G401.6 (cell line): ENCODE measurements around the gene RBM19.

ENCODE experiments used
- FAIRE-seq: peaks from 2 replicates; lab custom pipeline; 2012; peaks lifted over from hg19 to GRCh38; lab: Jason Lieb, UNC

Gene RBM19

DNA sequence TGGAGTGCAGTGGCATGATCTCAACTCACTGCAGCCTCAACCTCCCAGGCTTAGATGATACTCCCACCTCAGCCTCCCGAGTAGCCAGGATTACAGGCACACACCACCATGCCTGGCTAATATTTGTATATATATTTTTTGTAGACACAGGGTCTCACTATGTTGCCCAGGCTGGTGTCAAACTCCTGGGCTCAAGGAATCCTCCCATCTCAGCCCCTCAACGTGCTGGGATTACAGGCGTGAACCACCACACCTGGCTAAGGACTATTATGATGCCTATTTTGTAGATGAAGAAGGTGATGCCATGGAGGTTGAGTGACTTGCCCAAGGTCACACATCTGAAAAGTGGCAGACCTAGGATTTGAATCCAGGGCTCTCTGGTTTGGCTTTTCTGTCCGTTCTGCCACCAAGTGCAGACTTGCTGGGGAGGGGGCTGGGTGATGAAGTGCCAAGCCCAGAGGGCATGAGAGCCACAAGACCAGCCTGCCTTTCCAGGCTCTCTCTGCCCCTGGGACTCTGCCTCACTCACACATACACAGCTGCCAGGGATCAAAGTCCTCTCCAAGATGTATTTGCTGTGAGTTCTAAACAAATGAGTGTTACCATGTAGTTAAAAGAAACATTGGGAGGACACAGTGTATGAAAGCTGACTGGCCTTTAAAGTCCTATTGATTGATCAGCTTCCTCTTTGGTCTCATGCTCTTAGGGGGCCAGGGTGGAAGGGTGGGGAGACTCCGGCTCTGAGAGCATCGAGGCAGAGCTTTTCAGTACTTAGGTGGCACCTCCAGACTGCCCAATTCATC is 21.3 kb upstream of the RBM19 start:
- FAIRE-seq, result no peak

DNA sequence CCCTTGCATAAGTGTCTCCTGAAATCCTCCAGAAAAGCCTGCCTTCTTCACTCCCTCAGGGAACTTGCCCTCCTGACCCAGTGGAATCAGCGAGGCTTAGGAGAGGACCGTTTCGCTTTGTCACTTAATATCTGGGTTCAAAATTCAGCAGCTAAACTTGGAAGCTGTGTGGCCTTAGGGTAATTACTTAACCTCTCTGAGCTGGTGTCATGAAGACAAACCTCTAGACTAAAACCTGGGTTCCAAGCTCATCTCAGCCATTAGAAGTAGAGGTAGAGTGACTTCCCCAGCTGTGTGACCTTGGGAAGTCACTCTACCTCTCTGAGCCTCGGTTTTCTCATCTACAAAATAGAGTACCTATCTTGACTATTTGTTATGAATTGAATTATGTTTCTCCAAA is 18.3 kb upstream of the RBM19 start:
- FAIRE-seq, result no peak

DNA sequence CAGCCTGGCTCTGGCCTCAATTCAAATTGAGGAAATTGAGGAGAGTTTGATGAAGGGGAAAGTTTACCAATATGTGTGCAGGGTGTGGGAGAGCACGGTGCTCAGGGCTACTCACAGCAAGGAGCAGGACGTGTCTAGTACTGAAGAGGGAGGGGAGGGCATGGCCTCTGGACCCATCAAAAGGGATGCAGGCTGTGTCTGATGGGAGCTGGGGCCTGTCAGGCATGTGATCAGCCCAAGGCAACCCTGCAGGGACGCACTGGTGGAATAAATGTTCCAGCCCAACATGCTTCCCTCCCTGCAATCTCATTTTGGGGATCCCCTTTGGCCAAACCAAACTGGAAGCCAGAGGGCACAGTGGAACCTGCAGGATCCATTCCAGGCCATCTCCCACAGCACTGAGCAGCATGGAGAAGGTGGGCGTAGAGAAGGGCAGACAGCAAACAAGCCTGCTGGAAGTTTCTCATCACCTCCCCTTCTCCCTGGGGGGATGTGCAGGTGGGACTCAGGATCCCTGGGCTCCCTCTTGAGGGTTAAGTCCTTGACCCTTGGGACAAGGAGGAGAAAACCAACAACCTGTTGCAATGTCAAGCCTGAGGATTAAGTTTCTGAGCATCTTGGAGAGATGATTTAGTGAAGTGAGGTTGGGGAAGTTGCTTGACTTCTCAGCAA is 17.8 kb upstream of the RBM19 start:
- FAIRE-seq, result no peak

DNA sequence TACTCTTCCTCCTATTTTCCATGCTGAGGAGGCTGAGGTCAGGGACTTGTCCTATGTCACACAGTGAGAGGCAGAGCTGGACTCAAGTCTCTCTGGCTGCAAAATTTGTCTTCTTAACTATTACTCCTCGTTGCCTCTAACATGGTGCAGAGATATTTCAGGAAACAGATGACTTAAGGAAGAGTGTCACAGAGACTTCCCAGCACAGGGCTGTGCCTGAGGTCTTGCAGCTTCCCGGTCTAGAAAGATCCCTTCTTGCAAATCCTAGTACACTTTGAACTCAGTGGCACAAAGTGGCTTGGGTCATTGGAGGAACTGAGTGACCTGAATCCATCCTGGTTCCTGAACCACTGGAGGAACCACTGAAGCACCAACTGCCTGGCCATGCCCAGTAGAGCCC is 17.1 kb upstream of the RBM19 start:
- no peak for FAIRE-seq

DNA sequence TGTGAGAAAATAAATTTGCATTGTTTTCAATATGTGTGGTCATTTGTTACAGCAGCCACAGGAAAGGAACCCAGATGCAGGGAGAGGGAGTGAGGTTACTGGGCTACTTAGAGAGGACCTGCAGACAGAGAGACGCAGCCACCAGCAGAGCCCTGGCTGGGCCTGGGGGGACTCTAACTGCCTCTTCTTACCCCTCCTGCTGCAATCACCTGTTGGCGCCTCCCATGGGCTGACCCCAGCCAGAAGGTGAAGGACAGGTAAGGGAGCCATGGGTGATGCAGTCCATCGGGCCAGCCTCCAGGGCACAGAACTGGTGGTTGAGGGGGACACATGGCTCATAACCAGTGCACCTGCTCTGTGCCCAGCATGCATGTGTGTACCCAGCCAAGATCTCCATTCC is 15.8 kb upstream of the RBM19 start:
- no peak for FAIRE-seq

DNA sequence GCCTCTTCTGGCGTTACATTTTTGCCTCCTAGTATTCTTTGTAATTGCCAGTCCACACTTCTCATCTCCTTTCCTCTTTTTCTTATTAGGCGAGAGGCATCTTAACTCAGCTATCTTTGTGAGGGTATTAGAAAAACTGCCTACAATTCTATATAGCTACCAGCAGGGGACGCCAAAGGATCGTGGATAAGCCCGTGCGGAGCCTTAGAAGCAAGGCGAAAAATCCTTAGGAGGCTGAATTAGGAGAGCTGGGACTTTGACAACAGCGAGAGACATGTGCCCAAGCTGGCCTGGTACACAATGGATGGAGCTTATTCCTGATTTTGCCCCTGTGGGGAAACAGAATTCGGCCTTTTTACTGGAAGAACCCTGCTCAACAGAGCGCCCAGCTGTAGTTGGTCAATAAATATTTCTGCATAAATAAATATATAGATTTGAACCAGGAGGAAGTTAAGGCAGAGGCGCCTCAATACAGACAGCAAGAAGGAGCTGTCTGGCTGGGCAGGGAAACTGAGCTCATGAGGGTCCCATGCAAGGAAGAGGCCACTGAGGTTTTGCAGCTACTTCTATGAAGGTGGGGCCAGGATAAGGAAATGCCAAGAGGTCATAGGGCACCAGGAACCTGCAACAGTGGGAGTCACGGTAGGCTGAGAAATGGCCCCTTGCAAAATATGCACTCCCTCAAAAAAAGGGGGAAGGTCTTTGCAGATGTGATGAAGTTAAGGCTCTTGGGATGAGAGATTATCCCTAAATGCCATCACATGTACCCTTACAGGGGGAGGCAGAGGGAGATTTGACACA is 14.6 kb upstream of the RBM19 start:
- peak; percentile 60 for FAIRE-seq

DNA sequence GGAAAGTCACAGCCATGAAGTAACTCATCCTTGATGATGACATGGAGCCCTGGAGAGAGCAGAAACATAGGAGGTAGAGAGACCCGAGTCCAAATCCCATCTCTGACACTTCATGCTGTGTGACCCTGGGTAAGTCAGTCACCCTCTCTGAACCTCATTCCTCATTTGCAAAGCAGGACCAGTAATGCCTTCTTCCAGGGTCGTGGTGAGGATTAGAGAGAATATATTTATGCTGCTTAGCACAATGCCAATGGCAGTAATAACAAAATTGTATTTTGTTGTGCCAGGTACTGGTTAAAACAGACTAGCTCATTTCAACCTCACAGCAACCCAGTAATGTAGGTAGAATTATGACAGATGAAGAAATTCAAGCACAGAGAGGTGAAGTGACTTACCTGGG is 13.9 kb upstream of the RBM19 start:
- no peak for FAIRE-seq

DNA sequence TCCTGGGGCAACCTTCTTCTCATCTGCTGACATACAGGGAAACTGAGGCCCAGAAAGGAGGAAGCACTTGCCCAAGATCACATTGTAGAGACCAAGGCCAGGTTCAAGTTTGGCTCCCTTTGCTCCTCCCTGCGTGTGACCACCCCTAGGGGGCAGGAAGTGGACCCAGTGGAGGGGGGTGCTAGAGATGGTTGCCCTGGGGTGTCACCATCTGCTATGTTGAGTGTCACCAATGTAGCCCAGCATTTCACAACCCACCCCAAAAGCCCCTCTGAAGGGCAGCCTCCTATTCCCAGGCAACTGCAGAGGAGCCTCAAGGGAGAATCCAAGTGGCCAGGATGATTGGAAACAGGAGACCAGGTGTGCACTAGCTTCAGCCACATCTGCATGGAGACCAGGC is 12.0 kb upstream of the RBM19 start:
- no peak for FAIRE-seq

DNA sequence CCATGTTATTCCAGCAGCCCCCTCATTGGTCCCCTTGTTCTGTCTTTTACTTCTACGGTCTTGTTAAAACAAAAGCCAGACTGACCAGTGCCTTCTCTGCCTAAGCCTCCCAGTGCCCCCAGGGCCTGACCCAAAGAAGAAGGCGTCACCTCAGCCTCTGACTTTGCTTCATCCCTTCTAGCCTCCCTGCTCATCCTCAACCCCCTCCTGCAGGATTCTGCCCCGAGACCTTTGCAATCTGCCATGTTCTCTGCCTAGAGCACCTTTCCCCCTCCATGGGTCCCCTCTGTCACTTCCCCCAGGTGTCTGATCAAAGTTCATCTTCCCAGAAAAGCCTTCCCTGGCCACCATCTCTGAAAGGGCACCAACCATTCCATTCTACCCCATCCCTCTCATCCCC is 7.9 kb upstream of the RBM19 start:
- FAIRE-seq, result no peak

DNA sequence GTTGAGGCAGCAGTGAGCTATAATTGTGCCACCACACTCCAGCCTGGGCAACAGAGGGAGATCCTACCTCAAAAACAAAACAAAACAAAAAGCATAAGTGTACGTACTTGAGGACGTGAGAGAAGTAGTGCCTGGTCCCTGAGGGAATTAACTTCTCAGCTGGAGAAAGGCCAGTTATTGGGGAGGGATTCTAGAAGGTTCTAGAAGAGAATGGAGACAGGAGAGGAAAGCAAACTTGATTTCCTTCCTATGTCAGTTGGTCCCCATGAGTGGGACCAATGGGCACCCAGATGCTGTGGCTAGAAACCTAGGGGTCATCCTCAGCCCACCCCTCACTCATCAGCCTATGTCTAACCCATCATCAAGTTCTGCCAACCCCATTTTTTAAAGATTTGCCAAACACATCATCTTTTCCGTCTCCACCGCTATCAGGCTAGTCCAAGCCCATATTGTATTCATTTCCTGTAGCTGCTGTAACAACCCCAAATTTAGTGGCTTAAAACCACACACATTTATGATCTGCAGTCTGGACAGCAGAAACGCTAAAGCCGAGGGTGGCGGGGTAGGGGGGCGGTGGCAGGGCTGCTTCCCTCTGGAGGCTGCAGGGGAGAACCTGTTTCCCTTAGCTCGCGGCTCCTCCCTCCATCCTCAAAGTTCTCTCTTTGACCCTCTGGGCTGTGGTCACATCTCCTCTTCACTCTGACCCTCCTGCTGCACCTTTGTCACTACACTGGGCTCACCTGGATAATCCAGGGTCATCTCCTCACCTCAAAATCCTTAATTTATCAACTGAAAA is 7.2 kb upstream of the RBM19 start:
- FAIRE-seq, result no peak

DNA sequence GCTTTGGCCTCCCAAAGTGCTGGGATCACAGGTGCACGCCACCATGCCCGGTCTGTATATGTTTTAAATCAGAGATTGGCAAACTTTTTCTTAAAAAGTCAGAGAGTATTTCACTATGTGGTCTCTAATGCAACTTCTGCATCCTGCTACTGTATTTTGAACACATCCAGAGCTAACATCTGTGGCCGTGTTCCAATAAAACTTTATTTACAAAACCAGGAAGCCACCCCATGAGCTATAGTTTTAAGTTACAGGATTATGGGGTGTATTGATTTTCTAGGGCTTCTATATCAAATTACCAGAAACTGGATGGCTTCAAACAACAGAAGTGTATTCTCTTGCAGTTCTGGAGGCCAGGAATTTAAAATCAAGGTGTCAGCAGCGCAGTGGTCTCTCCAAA is 5.3 kb upstream of the RBM19 start:
- no peak for FAIRE-seq

DNA sequence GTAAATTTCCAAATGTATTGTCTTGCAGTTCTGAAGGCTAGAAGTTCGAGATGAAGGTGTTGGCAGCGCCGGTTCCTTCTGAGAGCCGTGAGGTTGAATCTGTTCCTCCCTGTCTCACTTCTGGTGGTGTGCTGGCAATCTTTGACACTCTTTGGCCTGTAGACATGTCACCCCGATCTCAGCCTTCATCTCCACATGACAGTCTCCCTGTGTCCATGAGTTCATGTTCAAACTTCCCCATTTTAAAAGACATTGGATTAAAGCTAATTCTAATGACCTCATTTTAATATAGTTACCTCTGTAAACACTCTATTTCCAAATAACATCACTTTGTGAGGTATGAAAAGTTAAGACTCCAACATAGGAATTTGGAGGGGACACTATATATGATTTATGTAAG is 4.1 kb upstream of the RBM19 start:
- FAIRE-seq, result no peak

DNA sequence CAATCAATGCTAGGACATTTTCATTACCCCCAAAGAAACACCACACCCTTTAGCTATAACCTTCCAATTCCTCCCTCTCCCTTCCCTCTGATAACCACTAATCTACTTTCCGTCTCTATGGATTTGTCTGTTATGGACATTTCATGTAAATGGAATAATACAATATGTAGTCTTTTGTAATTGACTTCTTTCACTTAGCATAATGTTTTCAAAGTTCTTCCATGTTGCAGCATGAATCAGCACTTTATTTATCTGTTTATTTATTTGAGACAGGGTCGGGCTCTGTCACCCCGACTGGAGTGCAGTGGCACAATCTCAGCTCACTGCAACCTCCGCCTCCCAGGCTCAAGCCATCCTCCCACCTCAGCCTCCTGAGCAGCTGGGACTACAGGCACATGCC is 1.2 kb upstream of the RBM19 start:
- FAIRE-seq, result no peak

DNA sequence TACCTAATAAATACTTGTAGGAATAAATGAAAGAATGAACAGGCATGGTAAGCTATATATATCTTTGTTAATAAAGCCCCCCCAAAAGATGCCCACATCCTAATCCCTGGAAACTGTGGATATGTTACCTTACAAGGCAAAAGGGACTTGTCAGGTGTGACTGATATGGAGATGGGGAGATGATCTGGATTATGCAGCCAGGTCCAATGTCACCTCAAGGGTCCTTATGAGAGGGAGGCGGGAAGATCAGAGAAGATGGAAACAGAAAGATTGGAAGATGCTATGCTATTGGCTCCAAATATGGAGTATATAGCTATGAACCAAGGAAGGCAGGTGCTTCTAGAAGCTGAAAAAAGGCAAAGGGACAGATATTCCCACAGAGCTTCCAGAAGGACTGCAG is 3.4 kb downstream of the RBM19 start:
- no peak for FAIRE-seq

DNA sequence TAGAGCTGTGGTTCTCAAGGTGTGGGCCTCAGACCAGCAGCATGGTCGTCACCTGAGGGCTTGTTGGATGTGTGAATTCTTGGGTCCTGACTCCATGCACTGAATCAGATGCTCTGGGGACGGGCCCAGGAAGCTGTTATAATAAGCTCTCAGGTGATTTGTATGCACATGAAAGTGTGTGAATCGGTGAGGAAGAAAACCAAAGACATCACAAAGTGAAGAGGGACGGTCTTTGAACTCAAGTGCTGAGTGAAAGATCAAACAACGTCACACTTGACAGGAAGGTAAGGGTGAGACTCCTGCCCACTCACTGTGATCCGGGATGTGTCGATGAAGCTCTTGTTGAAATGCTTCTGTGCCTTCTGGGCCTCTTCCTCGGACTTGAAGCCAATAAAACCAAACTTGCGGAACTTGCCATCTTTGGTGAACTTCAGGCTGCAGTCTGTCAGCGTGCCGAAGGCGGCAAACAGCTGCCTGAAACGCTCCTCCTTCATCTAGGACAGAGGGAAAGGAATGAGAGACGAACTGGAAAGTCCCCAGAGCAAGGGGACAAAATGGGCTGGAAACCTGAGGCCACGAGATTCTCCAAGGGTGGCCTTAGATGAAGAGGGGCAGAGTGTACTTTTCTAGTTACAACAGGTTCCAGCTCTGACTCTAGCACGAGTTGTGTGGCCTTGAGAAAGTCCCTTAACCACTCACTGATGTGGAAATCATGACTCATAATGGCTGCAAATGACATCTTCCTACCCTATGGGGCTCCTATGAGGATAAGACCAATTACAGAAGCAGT is 4.0 kb downstream of the RBM19 start:
- FAIRE-seq, result no peak

DNA sequence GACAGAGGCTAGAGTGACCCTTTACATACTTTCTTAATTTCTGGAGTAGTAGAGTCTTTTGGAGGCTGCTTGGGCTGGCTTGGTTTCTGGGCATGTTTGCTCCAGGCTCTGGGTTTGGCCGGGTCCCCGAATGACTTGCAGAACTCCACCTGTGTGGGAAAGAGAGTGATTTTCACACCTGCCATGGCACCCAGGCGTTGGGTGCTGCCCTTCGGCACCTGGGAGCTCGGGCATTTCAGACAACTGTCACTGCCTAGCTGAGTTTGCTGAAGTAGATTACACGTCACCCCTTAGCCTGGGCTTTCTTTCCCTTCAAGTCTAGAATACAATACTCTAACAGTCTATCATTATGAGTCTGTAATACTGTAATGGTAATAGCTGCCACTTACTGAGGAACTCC is 6.1 kb downstream of the RBM19 start:
- FAIRE-seq, result no peak

DNA sequence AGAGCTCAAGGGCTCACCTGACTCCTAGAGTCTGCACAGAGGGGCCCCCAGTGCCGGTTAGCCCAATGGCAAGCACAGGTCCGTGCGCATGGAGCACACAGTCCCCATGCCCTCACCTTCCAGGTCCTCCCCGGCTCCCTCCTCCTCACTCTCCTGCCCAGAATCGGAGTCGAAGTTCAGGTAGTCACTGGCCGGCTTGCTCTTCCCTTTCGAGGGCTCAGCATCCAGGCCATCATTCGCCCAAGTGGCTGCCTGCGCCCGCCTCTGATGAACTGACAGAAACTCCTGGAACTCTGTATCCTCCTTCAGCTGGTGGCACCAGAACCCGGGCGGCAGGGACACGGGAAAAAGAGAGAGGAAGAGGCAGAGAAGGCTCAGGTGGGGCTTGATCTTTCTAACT is 7.0 kb downstream of the RBM19 start:
- FAIRE-seq, result no peak

DNA sequence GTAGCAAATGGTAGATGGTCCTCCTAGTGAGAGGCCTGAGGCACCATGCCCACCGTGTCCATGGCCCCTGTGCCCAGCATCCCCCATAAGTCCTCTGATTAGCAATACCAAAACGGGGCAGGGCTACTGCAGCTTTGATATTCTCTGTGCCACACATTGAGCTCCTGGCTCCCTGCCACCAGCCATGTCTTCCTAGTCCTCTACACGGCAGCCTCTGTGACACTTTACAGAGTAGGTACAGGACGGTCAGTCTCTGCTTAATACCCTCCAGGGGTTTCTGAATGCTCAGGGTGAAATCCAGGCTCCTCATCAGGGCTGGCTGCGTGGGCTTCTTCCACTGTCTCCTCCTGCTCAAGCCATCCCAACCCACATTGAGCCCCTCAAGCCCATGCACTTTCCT is 8.0 kb downstream of the RBM19 start:
- no peak for FAIRE-seq

DNA sequence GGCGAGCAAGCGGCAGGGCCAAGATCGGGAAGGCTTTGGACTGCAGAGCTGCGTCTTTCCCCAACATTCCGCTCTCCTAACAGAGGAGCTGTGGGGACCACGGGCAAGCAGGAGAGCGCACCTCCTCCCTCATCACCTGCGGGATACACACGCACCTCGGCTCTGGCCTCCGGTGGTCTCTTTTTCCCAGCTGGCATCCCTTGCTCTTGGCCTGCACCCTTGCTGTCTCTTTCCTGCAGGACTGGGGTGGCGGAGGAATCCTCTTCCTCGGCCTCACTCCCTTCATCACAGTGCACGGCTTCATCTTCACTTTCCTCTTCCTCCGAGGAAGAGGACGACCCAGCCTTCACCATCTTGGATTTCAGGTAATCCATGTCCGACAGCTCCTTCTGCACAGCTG is 8.5 kb downstream of the RBM19 start:
- FAIRE-seq, result no peak

DNA sequence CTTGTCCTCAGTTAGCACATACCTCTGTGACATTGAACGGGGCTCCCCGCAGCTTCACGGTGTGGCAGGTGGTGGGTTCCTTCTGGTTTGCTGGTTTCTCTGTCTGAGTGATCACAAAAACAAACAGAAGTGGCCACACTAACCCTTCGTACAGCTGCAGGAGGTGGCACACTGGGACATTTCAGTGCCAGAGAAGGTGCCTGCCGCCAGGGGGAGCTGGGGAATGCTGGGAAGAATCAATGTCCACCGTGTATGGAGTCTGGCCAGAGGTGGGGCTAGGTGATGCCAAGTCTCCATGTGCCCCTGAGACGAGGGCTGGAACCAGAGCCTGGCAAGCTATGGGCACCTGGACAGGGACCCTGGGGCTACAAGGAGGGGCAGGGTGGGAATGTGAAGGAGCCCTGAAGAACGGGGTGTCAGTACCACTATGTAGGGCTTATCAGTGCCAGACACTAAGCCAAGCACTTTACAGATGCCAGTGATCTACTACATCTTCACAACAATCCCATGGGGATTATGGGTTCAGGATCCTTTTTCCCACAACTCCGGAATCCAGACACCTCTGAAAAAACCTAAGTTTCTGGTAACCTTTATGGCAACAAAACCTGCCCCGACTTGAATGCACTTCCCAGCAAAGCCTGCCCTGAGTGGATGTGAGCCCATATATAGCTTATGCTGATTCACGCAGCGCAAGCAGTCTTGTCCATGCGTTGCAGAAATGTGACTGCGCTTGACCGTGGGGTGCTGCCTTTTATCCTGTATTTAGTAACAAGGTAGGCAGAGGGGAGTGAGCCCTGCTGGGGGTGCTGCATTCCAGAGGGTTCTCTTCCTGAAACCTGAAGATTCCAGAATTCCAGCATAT is 10.8 kb downstream of the RBM19 start:
- FAIRE-seq, result no peak

DNA sequence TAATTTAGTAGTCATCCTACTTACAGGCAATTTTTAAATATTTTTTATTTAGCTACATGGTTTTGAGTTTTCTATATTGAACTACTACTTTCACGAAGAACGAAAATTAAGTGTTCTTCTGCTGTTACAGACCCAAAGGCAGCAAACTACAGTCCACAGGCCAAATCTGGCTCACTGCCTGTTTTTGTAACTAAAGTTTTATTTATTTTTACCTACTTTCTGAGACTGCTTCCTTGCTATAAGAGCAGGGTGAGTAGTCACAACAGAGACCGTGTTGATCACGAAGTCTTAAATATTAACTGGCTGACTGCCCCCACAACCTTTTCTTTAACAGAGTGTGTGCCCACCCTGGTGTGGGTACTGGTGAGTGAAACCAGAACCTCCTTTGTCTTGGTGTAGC is 11.6 kb downstream of the RBM19 start:
- no peak for FAIRE-seq
